GM19023 (cell line): ENCODE results near the gene NID2.
A peak's percentile ranks its signal among the peaks of the same experiment; 100 is the strongest.

ENCODE experiments used
- ATAC-seq: cut with Tn5 transposase; IDR thresholded peaks from one replicate; pipeline ENCODE4 v1.9.1; 2021; ENCODE audit warnings: mild to moderate bottlenecking, moderate library complexity; ENCODE audit not compliant: unreplicated experiment

Gene NID2

GRCh38 chr14:52005625-52006024 is 63.2 kb downstream of the NID2 start:
- no peak for ATAC-seq

GRCh38 chr14:52003324-52003723 is 65.5 kb downstream of the NID2 start:
- ATAC-seq, result no peak

GRCh38 chr14:52002542-52002941 is 66.3 kb downstream of the NID2 start:
- no peak for ATAC-seq

- ATAC-seq, result no peak
Measured at GRCh38 chr14:52000696-52001095, 68.2 kb downstream of the NID2 start.

- ATAC-seq, result no peak
Measured at GRCh38 chr14:52000019-52000582, 68.8 kb downstream of the NID2 start.

GRCh38 chr14:51999084-51999483 is 69.8 kb downstream of the NID2 start:
- ATAC-seq, result no peak

- ATAC-seq, result no peak
Measured at GRCh38 chr14:51998348-51998747, 70.5 kb downstream of the NID2 start.

GRCh38 chr14:51996148-51996746 is 72.6 kb downstream of the NID2 start:
- ATAC-seq, result no peak

GRCh38 chr14:51993285-51993920 is 75.5 kb downstream of the NID2 start:
- ATAC-seq, result no peak

GRCh38 chr14:51990488-51990887 is 78.4 kb downstream of the NID2 start:
- ATAC-seq, result no peak

GRCh38 chr14:51989293-51990234 is 79.3 kb downstream of the NID2 start, which contains the start of gene RTRAF:
RTRAF (plus strand) TSS chr14:51989546; CDS start chr14:51989640, 94 bp downstream.
- peak; percentile 97 for ATAC-seq

- ATAC-seq, result no peak
Measured at GRCh38 chr14:51988221-51988620, 80.6 kb downstream of the NID2 start.

GRCh38 chr14:51981218-51981854 is 87.5 kb downstream of the NID2 start:
- ATAC-seq, result peak; percentile 73

- no peak for ATAC-seq
Measured at GRCh38 chr14:51979088-51979709, 89.7 kb downstream of the NID2 start.

- ATAC-seq, result no peak
Measured at GRCh38 chr14:51978681-51979085, 90.2 kb downstream of the NID2 start.

GRCh38 chr14:51977075-51977474 is 91.8 kb downstream of the NID2 start:
- ATAC-seq, result no peak

GRCh38 chr14:51972566-51972965 is 96.3 kb downstream of the NID2 start:
- ATAC-seq, result no peak

- no peak for ATAC-seq
Measured at GRCh38 chr14:51969852-51970540, 98.9 kb downstream of the NID2 start.

- no peak for ATAC-seq
Measured at GRCh38 chr14:51967521-51967920, 101.3 kb downstream of the NID2 start.

- ATAC-seq, result no peak
Measured at GRCh38 chr14:51963286-51963685, 105.6 kb downstream of the NID2 start.
